Measurements from ENCODE around the gene THY1.

DNA sequence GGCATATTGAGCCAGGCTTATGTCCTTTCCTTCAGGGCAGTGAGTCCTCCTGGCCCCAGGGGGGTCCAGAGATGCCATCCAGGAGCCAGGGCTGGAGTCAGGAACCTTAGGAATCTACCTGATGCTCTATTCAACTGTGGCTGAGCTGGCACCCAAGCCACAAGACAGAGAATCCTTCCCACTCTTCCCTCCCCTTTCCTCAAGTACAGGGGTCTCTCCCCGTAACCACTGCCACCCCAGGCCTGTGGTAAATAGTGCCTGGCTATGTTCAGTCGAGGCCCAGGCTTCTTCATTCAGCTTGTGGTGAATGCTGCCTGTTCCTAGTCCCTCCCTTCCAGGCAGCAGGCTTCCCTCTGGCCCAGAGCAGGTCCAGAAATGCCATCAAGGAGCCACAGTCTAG, 45.5 kb upstream of the THY1 start:
- TF ChIP-seq, protein P1, sequence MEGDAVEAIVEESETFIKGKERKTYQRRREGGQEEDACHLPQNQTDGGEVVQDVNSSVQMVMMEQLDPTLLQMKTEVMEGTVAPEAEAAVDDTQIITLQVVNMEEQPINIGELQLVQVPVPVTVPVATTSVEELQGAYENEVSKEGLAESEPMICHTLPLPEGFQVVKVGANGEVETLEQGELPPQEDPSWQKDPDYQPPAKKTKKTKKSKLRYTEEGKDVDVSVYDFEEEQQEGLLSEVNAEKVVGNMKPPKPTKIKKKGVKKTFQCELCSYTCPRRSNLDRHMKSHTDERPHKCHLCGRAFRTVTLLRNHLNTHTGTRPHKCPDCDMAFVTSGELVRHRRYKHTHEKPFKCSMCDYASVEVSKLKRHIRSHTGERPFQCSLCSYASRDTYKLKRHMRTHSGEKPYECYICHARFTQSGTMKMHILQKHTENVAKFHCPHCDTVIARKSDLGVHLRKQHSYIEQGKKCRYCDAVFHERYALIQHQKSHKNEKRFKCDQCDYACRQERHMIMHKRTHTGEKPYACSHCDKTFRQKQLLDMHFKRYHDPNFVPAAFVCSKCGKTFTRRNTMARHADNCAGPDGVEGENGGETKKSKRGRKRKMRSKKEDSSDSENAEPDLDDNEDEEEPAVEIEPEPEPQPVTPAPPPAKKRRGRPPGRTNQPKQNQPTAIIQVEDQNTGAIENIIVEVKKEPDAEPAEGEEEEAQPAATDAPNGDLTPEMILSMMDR (IDR thresholded peaks at IDR 0.05), result no peak
- TF ChIP-seq POLR2A (IDR thresholded peaks at IDR 0.05), result no peak

All from thyroid gland (tissue), 4 donors.